Stomach smooth muscle (tissue), 2 donors: ENCODE results near the gene AUP1.

Experiments used
- H3K27ac ChIP-seq: one replicate; pipeline ENCODE4 v1.7.0; 2013; ENCODE audit warnings: mild to moderate bottlenecking, low read length, inconsistent platforms
- H3K27me3 ChIP-seq, 2 donors: one replicate each; pipeline ENCODE4 v1.7.0; 2013; ENCODE audit warnings: low read length in 2 of 2; ENCODE audit not compliant: insufficient read depth in 2 of 2, control insufficient read depth in 1 of 2
- H3K36me3 ChIP-seq, 2 donors: one replicate each; pipeline ENCODE4 v1.7.0; 2013; ENCODE audit warnings: low read length in 2 of 2; ENCODE audit not compliant: control insufficient read depth in 2 of 2, insufficient read depth in 2 of 2
- H3K4me1 ChIP-seq: one replicate; pipeline ENCODE4 v1.7.0; 2013; ENCODE audit warnings: low read length; ENCODE audit not compliant: control insufficient read depth, insufficient read depth
- H3K4me3 ChIP-seq, 2 donors: one replicate each; pipeline ENCODE4 v1.7.0; 2013; ENCODE audit warnings: low read length in 2 of 2
- H3K9ac ChIP-seq, 2 donors: one replicate each; pipeline ENCODE4 v1.7.0; 2013; ENCODE audit warnings: low read length in 2 of 2, mild to moderate bottlenecking in 1 of 2
- H3K9me3 ChIP-seq, 2 donors: one replicate each; pipeline ENCODE4 v1.7.0; 2013; ENCODE audit warnings: low read length in 2 of 2; ENCODE audit not compliant: control insufficient read depth in 2 of 2
- donor health status: healthy.
- donor health status: Pancreatic carcinoma.

Gene AUP1

GRCh38 chr2:74524955-74525716 is 4.4 kb downstream of the AUP1 start:
- peaks cover 19 to 22% of the 10 kb centered on the region in 2 donors for H3K36me3 ChIP-seq
- no peak overlapping the region for H3K27ac ChIP-seq
- peaks cover 17% of the 10 kb centered on the region for H3K4me1 ChIP-seq
- no peak overlapping the region for H3K4me3 ChIP-seq
- no peaks in the 10 kb centered on the region for H3K9me3 ChIP-seq
- no peak overlapping the region for H3K9ac ChIP-seq
- peaks cover 3 to 4% of the 10 kb centered on the region in 2 donors for H3K27me3 ChIP-seq

GRCh38 chr2:74524005-74524404 is 5.5 kb downstream of the AUP1 start:
- peaks cover 13% of the 10 kb centered on the region for H3K4me1 ChIP-seq
- H3K27me3 ChIP-seq = peaks cover 10 to 13% of the 10 kb centered on the region in 2 donors
- H3K9me3 ChIP-seq = no peaks in the 10 kb centered on the region
- H3K36me3 ChIP-seq = peaks cover 19 to 22% of the 10 kb centered on the region in 2 donors
- H3K9ac ChIP-seq = no peak overlapping the region
- no peak overlapping the region for H3K4me3 ChIP-seq
- H3K27ac ChIP-seq = no peak overlapping the region

GRCh38 chr2:74522516-74522915 is 7.0 kb downstream of the AUP1 start:
- no peak overlapping the region for H3K4me3 ChIP-seq
- no peaks in the 10 kb centered on the region for H3K9me3 ChIP-seq
- H3K4me1 ChIP-seq = peaks cover under 1% of the 10 kb centered on the region
- peaks cover 15% of the 10 kb centered on the region in 2 donors for H3K36me3 ChIP-seq
- no peak overlapping the region for H3K27ac ChIP-seq
- no peak overlapping the region for H3K9ac ChIP-seq
- peaks cover 22 to 25% of the 10 kb centered on the region in 2 donors for H3K27me3 ChIP-seq

GRCh38 chr2:74516650-74517049 is 12.9 kb downstream of the AUP1 start:
- Histone ChIP-seq H3K9ac (no peak overlapping the region), H3K4me3 (peak overlapping the region in 1 of 2 donors; percentile 52), H3K27me3 (peaks cover 69 to 76% of the 10 kb centered on the region in 2 donors), H3K36me3 (no peaks in the 10 kb centered on the region), H3K9me3 (no peaks in the 10 kb centered on the region), H3K4me1 (peaks cover 20% of the 10 kb centered on the region), H3K27ac (no peak overlapping the region)

- no peaks in the 10 kb centered on the region for H3K9me3 ChIP-seq
- H3K36me3 ChIP-seq = no peaks in the 10 kb centered on the region
- no peak overlapping the region for H3K9ac ChIP-seq
- peak overlapping the region in 1 of 2 donors; percentile 52 for H3K4me3 ChIP-seq
- peaks cover 20% of the 10 kb centered on the region for H3K4me1 ChIP-seq
- H3K27me3 ChIP-seq = peaks cover 75 to 81% of the 10 kb centered on the region in 2 donors
- H3K27ac ChIP-seq = no peak overlapping the region
These were observed 13.4 kb downstream of the AUP1 start for GRCh38 chr2:74515981-74516633.

- Histone ChIP-seq H3K36me3 (no peaks in the 10 kb centered on the region), H3K27ac (no peak overlapping the region), H3K27me3 (peaks cover 78 to 84% of the 10 kb centered on the region in 2 donors), H3K9ac (no peak overlapping the region), H3K9me3 (no peaks in the 10 kb centered on the region), H3K4me3 (peak overlapping the region in 1 of 2 donors; percentile 52), H3K4me1 (peaks cover 20% of the 10 kb centered on the region)
These were observed 14.1 kb downstream of the AUP1 start for GRCh38 chr2:74515271-74515980.

GRCh38 chr2:74514368-74515270 is 14.9 kb downstream of the AUP1 start, which contains the start of gene TLX2:
TSS of gene TLX2 (plus strand) at chr2:74514450. CDS start at chr2:74514807, 357 bp downstream.
- Histone ChIP-seq H3K27ac (no peak within 1 kb of the TSS), H3K27me3 (peaks cover 77 to 80% of the 10 kb centered on the region in 2 donors), H3K9ac (no peak within 1 kb of the TSS), H3K4me1 (peaks cover 20% of the 10 kb centered on the region), H3K36me3 (no peaks in the 10 kb centered on the region), H3K9me3 (no peaks in the 10 kb centered on the region), H3K4me3 (no peak within 1 kb of the TSS)

- peaks cover 71 to 75% of the 10 kb centered on the region in 2 donors for H3K27me3 ChIP-seq
- H3K36me3 ChIP-seq = no peaks in the 10 kb centered on the region
- no peak overlapping the region for H3K27ac ChIP-seq
- no peak overlapping the region for H3K4me3 ChIP-seq
- H3K4me1 ChIP-seq = peaks cover 20% of the 10 kb centered on the region
- H3K9me3 ChIP-seq = no peaks in the 10 kb centered on the region
- H3K9ac ChIP-seq = no peak overlapping the region
These were observed 15.7 kb downstream of the AUP1 start for GRCh38 chr2:74513605-74514367.

- Histone ChIP-seq H3K36me3 (no peaks in the 10 kb centered on the region), H3K27ac (no peak overlapping the region), H3K9me3 (no peaks in the 10 kb centered on the region), H3K9ac (no peak overlapping the region), H3K4me1 (peaks cover 25% of the 10 kb centered on the region), H3K4me3 (no peak overlapping the region), H3K27me3 (peaks cover 65 to 72% of the 10 kb centered on the region in 2 donors)
These were observed 16.5 kb downstream of the AUP1 start for GRCh38 chr2:74512744-74513604.
